Measurements from ENCODE around the gene CCDC200. TPM values are rescaled to one million over a fixed set of nuclear protein-coding genes. Genes with fewer than 3 reads are reported as not detected.

CCDC200 gene
- total RNA-seq, 1 experiment from 2014 or later, result not detected

DNA sequence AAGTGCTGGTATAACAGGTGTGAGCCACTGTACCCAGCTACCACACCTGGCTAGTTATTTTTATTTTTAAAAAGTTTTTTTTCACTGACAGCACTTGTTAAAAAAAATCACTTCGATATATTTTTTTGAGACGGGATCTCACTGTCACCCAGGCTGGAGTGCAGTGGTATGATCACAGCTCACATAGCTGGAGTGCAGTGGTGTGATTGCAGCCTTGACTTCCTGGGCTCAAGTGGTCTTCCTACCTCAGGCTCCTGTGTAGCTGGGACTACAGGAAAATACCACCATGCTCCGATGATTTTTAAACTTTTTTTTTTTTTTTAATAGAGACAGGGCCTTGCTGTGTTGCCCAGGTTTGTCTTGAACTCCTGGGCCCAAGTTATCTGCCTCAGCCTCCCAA, 44.5 kb downstream of the CCDC200 start:
- H3K79me2 ChIP-seq (ENCODE audit: insufficient read depth, low read length), result no peaks in the 10 kb centered on the region
- no peak overlapping the region for H3K27ac ChIP-seq (ENCODE audit: low read depth, low read length)
- no peak overlapping the region for H2AFZ ChIP-seq (ENCODE audit: low read depth, low read length, poor library complexity, severe bottlenecking)
- no peak overlapping the region for H3K4me2 ChIP-seq (ENCODE audit: low read length)
- H4K20me1 ChIP-seq (ENCODE audit: insufficient read depth), result no peaks in the 10 kb centered on the region
- TF ChIP-seq POLR2A (IDR thresholded peaks at IDR 0.05; ENCODE audit: borderline replicate concordance, extremely low read depth, insufficient read depth, insufficient read length), result no peak
- TF ChIP-seq, protein P1, sequence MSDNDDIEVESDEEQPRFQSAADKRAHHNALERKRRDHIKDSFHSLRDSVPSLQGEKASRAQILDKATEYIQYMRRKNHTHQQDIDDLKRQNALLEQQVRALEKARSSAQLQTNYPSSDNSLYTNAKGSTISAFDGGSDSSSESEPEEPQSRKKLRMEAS (IDR thresholded peaks at IDR 0.05), result no peak
- TF ChIP-seq ZNF274 (IDR thresholded peaks at IDR 0.05; ENCODE audit: low read depth, low read length), result no peak
- no peak for TF ChIP-seq EZH2phosphoT487 (IDR thresholded peaks at IDR 0.05; ENCODE audit: borderline replicate concordance)
- TF ChIP-seq RAD21 (IDR thresholded peaks at IDR 0.05; ENCODE audit: low read depth), result no peak
- TF ChIP-seq POLR2AphosphoS5 (IDR thresholded peaks at IDR 0.05; ENCODE audit: low read depth, low read length), result no peak
- no peak for TF ChIP-seq SIN3A (IDR thresholded peaks at IDR 0.05; ENCODE audit: low read depth)
- no peak for TF ChIP-seq TCF7L2 (IDR thresholded peaks at IDR 0.05; ENCODE audit: borderline replicate concordance, extremely low read depth, insufficient read depth, insufficient read length)
- no peak for TF ChIP-seq EZH2 (IDR thresholded peaks at IDR 0.05)
- no peak for TF ChIP-seq FOSL1 (IDR thresholded peaks at IDR 0.05; ENCODE audit: low read depth)
- TF ChIP-seq ELF1 (IDR thresholded peaks at IDR 0.05; ENCODE audit: borderline replicate concordance, low read depth), result no peak
- TF ChIP-seq, protein P2, sequence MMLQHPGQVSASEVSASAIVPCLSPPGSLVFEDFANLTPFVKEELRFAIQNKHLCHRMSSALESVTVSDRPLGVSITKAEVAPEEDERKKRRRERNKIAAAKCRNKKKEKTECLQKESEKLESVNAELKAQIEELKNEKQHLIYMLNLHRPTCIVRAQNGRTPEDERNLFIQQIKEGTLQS (IDR thresholded peaks at IDR 0.05), result no peak
- no peak for TF ChIP-seq CBX3 (IDR thresholded peaks at IDR 0.05; ENCODE audit: low read depth)
- TF ChIP-seq, protein P3, sequence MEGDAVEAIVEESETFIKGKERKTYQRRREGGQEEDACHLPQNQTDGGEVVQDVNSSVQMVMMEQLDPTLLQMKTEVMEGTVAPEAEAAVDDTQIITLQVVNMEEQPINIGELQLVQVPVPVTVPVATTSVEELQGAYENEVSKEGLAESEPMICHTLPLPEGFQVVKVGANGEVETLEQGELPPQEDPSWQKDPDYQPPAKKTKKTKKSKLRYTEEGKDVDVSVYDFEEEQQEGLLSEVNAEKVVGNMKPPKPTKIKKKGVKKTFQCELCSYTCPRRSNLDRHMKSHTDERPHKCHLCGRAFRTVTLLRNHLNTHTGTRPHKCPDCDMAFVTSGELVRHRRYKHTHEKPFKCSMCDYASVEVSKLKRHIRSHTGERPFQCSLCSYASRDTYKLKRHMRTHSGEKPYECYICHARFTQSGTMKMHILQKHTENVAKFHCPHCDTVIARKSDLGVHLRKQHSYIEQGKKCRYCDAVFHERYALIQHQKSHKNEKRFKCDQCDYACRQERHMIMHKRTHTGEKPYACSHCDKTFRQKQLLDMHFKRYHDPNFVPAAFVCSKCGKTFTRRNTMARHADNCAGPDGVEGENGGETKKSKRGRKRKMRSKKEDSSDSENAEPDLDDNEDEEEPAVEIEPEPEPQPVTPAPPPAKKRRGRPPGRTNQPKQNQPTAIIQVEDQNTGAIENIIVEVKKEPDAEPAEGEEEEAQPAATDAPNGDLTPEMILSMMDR (IDR thresholded peaks at IDR 0.05 in 2 of 3, conservative IDR thresholded peaks at IDR 0.05 in 1 of 3; ENCODE audit: borderline replicate concordance in 1 of 3, insufficient read depth in 1 of 3, low read depth in 2 of 3, low read length in 2 of 3), result no peak
- TF ChIP-seq YY1 (IDR thresholded peaks at IDR 0.05; ENCODE audit: extremely low read depth, insufficient replicate concordance, low read depth, low read length), result no peak
- TF ChIP-seq CEBPB (IDR thresholded peaks at IDR 0.05; ENCODE audit: low read depth), result no peak
- TF ChIP-seq, protein P4, sequence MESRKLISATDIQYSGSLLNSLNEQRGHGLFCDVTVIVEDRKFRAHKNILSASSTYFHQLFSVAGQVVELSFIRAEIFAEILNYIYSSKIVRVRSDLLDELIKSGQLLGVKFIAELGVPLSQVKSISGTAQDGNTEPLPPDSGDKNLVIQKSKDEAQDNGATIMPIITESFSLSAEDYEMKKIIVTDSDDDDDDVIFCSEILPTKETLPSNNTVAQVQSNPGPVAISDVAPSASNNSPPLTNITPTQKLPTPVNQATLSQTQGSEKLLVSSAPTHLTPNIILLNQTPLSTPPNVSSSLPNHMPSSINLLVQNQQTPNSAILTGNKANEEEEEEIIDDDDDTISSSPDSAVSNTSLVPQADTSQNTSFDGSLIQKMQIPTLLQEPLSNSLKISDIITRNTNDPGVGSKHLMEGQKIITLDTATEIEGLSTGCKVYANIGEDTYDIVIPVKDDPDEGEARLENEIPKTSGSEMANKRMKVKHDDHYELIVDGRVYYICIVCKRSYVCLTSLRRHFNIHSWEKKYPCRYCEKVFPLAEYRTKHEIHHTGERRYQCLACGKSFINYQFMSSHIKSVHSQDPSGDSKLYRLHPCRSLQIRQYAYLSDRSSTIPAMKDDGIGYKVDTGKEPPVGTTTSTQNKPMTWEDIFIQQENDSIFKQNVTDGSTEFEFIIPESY (IDR thresholded peaks at IDR 0.05; ENCODE audit: extremely low read depth, insufficient replicate concordance, low read length), result no peak
- BruUV-seq (replicated peaks), result no TSS peak
- no peaks in the 10 kb centered on the region for H3K4me1 ChIP-seq (ENCODE audit: control insufficient read depth in 1 of 2, insufficient read depth in 2 of 2, low read length in 2 of 2)
- no peaks in the 10 kb centered on the region for H3K9me3 ChIP-seq (ENCODE audit: control insufficient read depth in 1 of 2, insufficient read depth in 1 of 2, low read depth in 1 of 2, low read length in 2 of 2)
- peaks cover 6 to 18% of the 10 kb centered on the region in 2 experiments; a peak in 3 of 4 replicates for H3K36me3 ChIP-seq (ENCODE audit: control insufficient read depth in 1 of 2, insufficient read depth in 2 of 2, low read length in 2 of 2)
- ATAC-seq (no peak), DNase-seq (ENCODE audit: low read depth, low spot score) (no peak)
- CTCF ChIA-PET, result no interaction called here
- RAD21 ChIA-PET (ENCODE audit: low non-redundant PET in 1 of 2, low total read pairs in 2 of 2, uncharacterized antibody in 2 of 2, unreplicated experiment in 2 of 2), result interaction anchor here in 1 of 2 experiments (0.7 kb wide), 1 partner anchor 1838 kb away, joined by 3 read pairs; no protein-coding TSS in a partner anchor
- no peaks in the 10 kb centered on the region for H3K9me2 ChIP-seq (ENCODE audit: insufficient read depth)
- H3K9ac ChIP-seq (ENCODE audit: low read length), result no peak overlapping the region
- H3K4me3 ChIP-seq (replicated peaks in 1 of 2; ENCODE audit: low read depth in 1 of 2, low read length in 2 of 2), result no peak overlapping the region
- POLR2A ChIA-PET, result interaction anchor here (0.6 kb wide), 1 partner anchor 614 kb away, joined by 3 read pairs; no protein-coding TSS in a partner anchor
- no peaks in the 10 kb centered on the region for H3K27me3 ChIP-seq (ENCODE audit: insufficient read depth, low read length)
- intact Hi-C loops (cut with micrococcal nuclease), result no loop called here
